Middle frontal gyrus (tissue), 1 donor: ENCODE data around the gene SSX3.
"Not testable (repeated sequence)": the region's sequence is repeated elsewhere in the genome, so short reads cannot be mapped to it uniquely, and the experiment has no call there.

Experiments
- DNase-seq: peaks from one replicate; pipeline ENCODE4 v3.0.0-alpha.2; 2015; ENCODE audit warnings: low spot score; ENCODE audit errors: extremely low spot score

Gene SSX3, protein sequence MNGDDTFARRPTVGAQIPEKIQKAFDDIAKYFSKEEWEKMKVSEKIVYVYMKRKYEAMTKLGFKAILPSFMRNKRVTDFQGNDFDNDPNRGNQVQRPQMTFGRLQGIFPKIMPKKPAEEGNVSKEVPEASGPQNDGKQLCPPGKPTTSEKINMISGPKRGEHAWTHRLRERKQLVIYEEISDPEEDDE

DNA sequence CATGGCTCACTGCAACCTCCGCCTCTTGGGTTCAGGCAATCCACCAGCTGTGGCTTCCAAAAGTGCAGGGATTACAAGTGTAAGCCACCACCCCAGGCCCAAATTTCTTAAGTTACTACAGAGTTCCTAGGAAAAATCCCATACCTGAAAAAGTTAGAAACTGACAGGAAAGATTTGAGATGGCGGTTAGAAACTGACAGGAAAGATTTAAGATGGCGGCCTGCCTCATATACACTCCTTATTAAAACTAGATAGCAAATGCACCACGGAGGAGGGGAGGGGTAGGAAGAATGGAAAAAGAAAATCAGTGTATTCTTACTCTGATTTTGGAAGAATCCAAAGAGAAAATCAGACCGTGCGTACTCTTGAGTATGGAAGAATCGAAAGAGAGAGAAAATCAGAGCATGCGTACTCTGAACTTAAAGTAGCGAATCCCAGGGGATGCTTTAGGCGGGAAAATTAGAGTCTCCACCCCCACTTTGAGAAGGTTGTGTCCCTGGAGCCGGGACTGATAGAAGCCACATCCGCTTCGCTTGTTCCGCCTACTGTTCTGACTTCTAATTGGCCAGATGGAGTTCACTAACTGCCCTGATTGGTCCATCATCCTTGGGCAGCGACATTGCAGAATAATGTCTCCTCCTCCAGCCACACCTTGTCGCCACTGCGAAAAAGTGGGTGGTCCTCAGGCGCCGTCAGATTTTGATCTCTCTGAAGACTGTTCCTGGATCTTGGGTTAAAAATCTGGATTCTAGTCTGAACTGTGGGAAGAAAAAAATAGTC, at the start of gene SSX3:
Gene SSX3 (minus strand): TSS at position 389 of the 780 bp plus-strand sequence. CDS start 1,454 bp downstream, outside the sequence.
- DNase-seq, result not testable (repeated sequence)

DNA sequence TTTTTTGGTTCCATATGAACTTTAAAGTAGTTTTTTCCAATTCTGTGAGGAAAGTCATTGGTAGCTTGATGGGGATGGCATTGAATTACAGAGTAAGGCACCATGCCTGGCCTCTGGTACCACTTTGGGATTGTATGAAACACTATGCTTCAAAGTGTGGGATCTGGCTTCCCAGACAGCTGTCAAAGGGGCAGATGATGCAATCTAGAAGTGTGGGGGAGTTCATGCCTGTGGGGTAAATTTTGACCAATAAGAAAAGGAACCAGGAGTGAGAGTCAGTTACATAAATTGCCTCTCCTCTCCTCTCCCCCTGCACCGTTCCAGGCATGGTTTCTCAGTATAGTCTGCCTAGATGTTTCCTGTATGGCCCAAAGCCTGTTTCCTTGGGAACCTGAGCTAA, 41.3 kb upstream of the SSX3 start:
- DNase-seq, result not testable (repeated sequence)

DNA sequence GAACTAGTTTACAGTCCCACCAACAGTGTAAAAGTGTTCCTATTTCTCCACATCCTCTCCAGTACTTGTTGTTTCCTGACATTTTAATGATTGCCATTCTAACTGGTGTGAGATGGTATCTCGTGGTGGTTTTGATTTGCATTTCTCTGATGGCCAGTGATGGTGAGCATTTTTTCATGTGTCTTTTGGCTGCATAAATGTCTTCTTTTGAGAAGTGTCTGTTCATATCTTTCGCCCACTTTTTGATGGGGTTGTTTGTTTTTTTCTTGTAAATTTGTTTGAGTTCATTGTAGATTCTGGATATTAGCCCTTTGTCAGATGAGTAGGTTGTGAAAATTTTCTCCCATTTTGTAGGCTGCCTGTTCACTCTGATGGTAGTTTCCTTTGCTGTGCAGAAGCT, 40.4 kb upstream of the SSX3 start:
- DNase-seq, result not testable (repeated sequence)

DNA sequence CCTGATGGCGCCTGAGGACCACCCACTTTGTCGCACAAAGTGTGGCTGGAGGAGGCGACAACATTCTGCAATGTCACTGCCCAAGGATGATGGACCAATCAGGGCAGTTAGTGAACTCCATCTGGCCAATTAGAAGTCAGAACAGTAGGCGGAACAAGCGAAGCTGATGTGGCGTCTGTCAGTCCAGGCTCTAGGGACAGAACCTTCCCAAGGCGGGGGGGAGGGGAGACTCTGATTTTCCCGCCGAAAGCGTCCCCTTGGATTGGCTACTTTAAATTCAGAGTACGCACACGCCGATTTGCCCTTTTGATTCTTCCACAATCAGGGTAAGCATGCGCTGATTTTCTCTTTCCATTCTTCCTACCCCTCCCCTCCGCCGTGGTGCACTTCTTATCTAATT, 26.7 kb upstream of the SSX3 start, which contains the start of gene SSX4:
Gene SSX4 (plus strand): TSS at position 301 of the 400 bp plus-strand sequence. CDS start 515 bp downstream, outside the sequence.
- not testable (repeated sequence) for DNase-seq

DNA sequence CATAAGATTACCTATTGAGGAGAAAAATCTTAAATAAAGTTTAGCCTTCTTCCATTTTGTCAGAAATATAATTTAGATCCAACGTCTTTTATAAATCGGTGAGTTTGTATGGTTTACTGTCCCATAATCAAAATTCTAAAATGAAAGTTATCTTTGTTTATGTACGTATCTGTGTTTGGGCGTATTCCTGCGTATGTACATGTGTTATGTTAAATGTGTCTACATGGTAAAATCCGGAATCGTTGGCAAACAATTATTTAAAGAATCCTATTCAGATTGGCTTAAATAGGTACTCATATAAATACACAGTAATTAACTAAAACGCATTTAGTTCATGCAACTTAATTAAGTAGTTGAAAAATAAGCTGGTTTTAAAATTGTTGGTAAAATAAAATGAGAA, 13.9 kb upstream of the SSX3 start:
- not testable (repeated sequence) for DNase-seq

DNA sequence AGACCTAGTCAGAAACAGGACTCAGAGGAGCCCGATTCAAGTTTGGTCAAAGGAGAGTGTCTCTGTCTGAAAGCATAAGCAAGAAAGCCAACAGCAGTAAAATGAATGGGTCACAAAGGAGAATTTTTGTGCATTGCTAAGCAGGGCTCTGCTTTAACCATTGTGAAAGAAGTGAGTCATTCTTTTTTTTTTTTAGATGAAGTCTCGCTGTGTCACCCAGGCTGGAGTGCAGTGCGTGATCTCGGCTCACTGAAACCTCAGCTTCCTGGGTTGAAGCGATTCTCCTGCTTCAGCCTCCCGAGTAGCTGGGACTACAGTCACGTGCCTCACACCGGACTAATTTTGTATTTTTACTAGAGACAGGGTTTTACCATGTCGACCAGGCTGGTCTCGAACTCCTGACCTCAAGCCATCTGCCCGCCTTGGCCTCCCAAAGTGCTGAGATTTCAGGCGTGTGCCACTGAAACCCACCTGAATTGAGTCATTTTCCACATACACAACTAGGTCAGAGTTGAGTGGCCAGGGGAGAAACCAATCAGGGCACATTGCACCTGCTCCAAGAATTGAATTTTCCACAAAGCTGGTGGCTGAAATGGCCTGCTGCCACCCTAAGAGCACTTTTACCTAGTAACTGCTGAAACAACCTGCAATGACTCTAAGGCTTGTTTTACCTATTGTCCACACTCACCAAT, 11.4 kb upstream of the SSX3 start:
- DNase-seq, result not testable (repeated sequence)

DNA sequence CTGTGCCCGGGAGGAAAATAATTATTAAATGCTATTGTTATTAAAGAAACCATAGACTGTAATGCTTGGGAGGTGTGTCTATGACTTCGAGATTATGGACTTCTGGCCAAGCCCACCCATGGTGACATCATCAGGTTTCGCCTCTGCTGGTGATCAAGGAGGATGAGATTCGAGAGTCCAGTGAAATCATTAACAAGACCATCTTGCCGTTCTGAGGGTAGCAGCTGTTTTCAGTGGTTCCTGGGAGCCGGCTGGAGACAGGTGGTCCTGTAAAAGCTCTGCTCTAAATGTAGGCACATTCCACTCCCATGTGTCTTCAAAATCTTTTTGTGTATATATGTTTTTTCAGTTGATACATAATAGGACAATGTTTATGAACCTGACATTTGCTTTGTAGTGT, 2.8 kb upstream of the SSX3 start:
- not testable (repeated sequence) for DNase-seq

DNA sequence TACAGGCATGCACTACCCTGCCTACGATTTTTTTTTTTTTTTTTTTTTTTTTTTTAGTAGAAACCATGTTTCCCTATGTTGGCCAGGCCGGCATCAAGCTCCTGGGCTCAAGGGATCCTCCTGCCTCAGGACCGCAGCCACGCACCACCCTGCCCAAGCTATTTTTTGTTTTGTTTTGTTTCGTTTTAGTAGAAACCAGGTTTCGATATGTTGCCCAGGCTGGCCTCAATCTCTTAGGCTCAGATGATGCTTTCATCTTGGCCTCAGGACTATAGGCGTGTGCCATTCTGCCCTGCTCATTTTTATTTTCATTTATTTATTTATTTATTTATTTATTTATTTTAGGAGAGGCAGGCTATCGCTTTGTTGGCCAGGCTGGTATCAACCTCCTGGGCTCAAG, 1.2 kb upstream of the SSX3 start:
- no peak for DNase-seq

DNA sequence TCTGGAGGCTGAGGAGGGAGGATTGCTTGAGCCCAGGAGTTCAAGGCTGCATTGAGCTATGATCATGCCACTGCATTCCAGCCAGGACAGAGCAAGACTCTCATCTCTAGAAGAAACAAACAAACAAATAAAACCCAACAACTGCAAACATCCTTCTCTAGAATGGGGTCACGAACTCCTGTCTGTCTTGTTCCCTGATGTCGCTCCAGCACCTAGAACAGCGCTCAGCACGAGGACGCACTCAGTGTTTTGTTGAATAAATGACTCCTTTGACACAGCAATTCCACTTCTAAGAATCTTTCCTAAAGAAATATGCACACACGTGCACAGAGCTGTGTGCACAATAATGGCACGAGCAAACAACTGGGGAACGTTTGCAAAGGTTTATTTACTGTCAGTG, 10.4 kb downstream of the SSX3 start:
- not testable (repeated sequence) for DNase-seq

DNA sequence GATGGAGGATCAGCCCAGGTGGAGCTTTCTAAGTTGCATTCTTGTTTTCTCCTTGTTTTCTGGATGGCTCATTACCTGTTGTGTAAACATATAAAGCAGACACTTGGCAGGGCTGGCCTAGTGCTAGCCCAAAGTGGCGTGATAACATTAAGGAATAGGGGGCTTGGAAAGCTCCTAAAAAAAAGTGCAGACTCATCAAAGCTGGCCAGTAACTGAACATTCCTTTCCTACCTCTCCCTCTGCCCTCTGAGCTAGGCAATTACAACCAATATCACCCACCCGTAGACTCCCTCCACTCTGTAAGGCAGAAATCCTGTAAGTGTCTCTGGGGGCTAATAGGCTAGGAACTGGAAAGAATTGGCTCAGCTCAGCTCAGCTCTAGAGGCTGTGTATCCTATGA, 42.5 kb downstream of the SSX3 start:
- DNase-seq, result not testable (repeated sequence)

DNA sequence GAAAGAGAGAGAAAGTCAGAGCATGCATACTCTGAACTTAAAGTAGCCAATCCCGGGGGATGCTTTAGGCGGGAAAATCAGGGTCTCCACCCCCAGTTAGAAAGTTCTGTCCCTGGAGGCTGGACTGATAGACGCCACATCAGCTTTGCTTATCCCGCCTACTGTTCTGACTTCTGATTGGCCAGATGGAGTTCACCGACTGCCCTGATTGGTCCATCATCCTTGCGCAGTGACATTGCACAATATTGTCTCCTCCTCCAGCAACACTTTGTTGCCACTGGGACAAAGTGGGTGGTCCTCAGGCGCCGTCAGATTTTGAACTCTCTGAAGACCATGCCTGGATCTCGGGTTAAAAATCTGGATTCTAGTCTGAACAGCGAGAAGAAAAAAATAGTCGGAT, 50.3 kb downstream of the SSX3 start:
- DNase-seq, result no peak
